Measurements from ENCODE around the gene SMC1B. TPM values are rescaled to one million over a fixed set of nuclear protein-coding genes. Genes with fewer than 3 reads are reported as not detected.

The SMC1B gene, protein sequence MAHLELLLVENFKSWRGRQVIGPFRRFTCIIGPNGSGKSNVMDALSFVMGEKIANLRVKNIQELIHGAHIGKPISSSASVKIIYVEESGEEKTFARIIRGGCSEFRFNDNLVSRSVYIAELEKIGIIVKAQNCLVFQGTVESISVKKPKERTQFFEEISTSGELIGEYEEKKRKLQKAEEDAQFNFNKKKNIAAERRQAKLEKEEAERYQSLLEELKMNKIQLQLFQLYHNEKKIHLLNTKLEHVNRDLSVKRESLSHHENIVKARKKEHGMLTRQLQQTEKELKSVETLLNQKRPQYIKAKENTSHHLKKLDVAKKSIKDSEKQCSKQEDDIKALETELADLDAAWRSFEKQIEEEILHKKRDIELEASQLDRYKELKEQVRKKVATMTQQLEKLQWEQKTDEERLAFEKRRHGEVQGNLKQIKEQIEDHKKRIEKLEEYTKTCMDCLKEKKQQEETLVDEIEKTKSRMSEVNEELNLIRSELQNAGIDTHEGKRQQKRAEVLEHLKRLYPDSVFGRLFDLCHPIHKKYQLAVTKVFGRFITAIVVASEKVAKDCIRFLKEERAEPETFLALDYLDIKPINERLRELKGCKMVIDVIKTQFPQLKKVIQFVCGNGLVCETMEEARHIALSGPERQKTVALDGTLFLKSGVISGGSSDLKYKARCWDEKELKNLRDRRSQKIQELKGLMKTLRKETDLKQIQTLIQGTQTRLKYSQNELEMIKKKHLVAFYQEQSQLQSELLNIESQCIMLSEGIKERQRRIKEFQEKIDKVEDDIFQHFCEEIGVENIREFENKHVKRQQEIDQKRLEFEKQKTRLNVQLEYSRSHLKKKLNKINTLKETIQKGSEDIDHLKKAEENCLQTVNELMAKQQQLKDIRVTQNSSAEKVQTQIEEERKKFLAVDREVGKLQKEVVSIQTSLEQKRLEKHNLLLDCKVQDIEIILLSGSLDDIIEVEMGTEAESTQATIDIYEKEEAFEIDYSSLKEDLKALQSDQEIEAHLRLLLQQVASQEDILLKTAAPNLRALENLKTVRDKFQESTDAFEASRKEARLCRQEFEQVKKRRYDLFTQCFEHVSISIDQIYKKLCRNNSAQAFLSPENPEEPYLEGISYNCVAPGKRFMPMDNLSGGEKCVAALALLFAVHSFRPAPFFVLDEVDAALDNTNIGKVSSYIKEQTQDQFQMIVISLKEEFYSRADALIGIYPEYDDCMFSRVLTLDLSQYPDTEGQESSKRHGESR
- not detected in 2 replicates for polyA plus RNA-seq (2011; rRNA removed)
- polyA plus RNA-seq (2012; cell fraction: cytosol; rRNA removed), result not detected in 2 replicates
- polyA plus RNA-seq (2012; cell fraction: nucleus; rRNA removed), result not detected in 2 replicates
- 0.03 TPM in 1 of 3 replicates, not detected in the others for polyA plus RNA-seq (2017; fragmentation: RNase III; extraction: RNeasy Plus Mini Kit Qiagen cat#74134 plus additional on column Dnase treatment)
- not detected in 2 replicates for polyA minus RNA-seq (2011; rRNA and poly(A)+ RNA removed)

DNA sequence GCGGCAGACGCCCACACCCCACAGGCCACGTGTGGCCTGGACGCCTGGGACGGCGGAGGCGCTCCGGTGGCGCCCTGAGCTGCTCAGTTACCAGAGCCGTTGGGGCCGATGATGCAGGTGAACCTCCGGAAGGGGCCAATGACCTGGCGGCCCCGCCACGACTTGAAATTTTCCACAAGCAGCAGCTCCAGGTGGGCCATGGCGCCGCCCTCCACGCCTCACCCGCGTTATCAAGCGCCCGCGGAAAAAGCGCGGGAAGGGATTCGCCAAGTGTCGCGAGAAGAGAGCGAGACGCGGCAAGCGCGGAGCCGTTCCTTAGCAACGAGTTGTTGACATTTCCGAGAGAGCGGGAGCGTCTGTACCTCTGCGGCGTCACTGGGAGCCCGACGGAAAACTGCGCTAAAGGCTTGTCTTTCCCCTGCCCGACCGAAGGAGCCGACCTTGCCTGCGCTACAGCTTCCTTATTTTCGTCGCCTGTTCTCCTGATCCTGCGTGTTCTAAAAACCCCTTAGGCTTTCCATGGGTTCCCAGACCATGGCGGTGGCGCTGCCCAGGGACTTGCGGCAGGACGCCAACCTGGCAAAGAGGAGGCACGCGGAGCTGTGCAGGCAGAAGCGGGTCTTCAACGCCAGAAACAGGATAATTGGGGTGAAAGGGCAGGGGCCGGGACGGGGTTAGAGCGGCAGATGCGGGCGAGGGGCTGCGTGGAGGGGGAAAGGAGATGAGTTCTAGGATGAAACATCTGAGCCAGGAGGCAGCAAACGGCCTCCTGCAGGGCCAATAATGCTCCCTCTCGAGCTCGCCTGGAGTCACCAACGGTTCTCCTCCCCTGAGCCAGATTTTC lies at the start of gene SMC1B, which contains the start of gene RIBC2:
SMC1B (minus strand) TSS at position 232 of the 844 bp plus-strand sequence; CDS start at position 200, 32 bp downstream.
RIBC2 (plus strand) TSS at position 326 of the 844 bp plus-strand sequence; CDS start at position 520, 194 bp downstream.
- peak within 1 kb of the TSS; percentile 52 for H3K4me3 ChIP-seq
- DNase-seq (ENCODE audit: low read depth in 1 of 2, low spot score in 1 of 2) (peak; percentile 82 to 91), FAIRE-seq (no peak), ATAC-seq (peak; percentile 96 to 97)
- H3K4me2 ChIP-seq, result peak within 1 kb of the TSS; percentile 79
- ChIA-PET POLR2A (no interaction called here), CTCF (interaction anchor here (0.9 to 1.8 kb wide), 3 partner anchors 10 to 49 kb away, joined by 3 read pairs; no protein-coding TSS in a partner anchor)
- 8% methylated on average over 36 of the region's 68 CpGs for WGBS (ENCODE audit: missing lambda C conversion rate)
- peaks cover 9% of the 10 kb centered on the region; the same call in 1 of the 3 replicates for H3K4me1 ChIP-seq
- peak; percentile 54 for TF ChIP-seq TP53 (CRISPR knock-in tag; IDR thresholded peaks at IDR 0.05)
- peak; percentile 59; the same call in 1 of the 2 replicates for TF ChIP-seq RNF2 (IDR thresholded peaks at IDR 0.05; ENCODE audit: borderline replicate concordance, low read depth)
- peak; percentile 19; the same call in 1 of the 2 replicates for TF ChIP-seq FOXS1 (CRISPR knock-in tag; IDR thresholded peaks at IDR 0.05)
- TF ChIP-seq HOXB5 (CRISPR knock-in tag; IDR thresholded peaks at IDR 0.05), result peak; percentile 69
- TF ChIP-seq, protein P1, sequence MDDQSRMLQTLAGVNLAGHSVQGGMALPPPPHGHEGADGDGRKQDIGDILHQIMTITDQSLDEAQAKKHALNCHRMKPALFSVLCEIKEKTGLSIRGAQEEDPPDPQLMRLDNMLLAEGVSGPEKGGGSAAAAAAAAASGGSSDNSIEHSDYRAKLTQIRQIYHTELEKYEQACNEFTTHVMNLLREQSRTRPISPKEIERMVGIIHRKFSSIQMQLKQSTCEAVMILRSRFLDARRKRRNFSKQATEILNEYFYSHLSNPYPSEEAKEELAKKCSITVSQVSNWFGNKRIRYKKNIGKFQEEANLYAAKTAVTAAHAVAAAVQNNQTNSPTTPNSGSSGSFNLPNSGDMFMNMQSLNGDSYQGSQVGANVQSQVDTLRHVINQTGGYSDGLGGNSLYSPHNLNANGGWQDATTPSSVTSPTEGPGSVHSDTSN (IDR thresholded peaks at IDR 0.05), result no peak
- TF ChIP-seq, protein P2, sequence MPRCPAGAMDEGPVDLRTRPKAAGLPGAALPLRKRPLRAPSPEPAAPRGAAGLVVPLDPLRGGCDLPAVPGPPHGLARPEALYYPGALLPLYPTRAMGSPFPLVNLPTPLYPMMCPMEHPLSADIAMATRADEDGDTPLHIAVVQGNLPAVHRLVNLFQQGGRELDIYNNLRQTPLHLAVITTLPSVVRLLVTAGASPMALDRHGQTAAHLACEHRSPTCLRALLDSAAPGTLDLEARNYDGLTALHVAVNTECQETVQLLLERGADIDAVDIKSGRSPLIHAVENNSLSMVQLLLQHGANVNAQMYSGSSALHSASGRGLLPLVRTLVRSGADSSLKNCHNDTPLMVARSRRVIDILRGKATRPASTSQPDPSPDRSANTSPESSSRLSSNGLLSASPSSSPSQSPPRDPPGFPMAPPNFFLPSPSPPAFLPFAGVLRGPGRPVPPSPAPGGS (IDR thresholded peaks at IDR 0.05), result no peak
- peak; percentile 52 for TF ChIP-seq HOXB13 (CRISPR knock-in tag; IDR thresholded peaks at IDR 0.05; ENCODE audit: low read depth)
- 0 out of 2 replicates have a peak, but pooled peaks have one; percentile 52 for TF ChIP-seq HEYL (CRISPR knock-in tag; IDR thresholded peaks at IDR 0.05)
- peak; percentile 47; the same call in 1 of the 2 replicates for TF ChIP-seq PHF8 (IDR thresholded peaks at IDR 0.05; ENCODE audit: borderline replicate concordance, low read depth)
- TF ChIP-seq, protein P3, sequence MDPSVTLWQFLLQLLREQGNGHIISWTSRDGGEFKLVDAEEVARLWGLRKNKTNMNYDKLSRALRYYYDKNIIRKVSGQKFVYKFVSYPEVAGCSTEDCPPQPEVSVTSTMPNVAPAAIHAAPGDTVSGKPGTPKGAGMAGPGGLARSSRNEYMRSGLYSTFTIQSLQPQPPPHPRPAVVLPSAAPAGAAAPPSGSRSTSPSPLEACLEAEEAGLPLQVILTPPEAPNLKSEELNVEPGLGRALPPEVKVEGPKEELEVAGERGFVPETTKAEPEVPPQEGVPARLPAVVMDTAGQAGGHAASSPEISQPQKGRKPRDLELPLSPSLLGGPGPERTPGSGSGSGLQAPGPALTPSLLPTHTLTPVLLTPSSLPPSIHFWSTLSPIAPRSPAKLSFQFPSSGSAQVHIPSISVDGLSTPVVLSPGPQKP (IDR thresholded peaks at IDR 0.05; ENCODE audit: low read depth, low read length), result no peak
- TF ChIP-seq MAX (IDR thresholded peaks at IDR 0.05), result peak; percentile 99
- peak; percentile 72; the same call in 1 of the 2 replicates for TF ChIP-seq GATA3 (IDR thresholded peaks at IDR 0.05; ENCODE audit: borderline replicate concordance)
- peak; percentile 37; the same call in 1 of the 2 replicates for TF ChIP-seq NPAS2 (CRISPR knock-in tag; IDR thresholded peaks at IDR 0.05; ENCODE audit: borderline replicate concordance)
- TF ChIP-seq CHD2 (IDR thresholded peaks at IDR 0.05; ENCODE audit: low read length, partially characterized antibody), result peak; percentile 93
- peak; percentile 93 for TF ChIP-seq REST (IDR thresholded peaks at IDR 0.05)
- no peak for TF ChIP-seq HMGXB4 (CRISPR knock-in tag; IDR thresholded peaks at IDR 0.05; ENCODE audit: borderline replicate concordance)
- TF ChIP-seq, protein P4, sequence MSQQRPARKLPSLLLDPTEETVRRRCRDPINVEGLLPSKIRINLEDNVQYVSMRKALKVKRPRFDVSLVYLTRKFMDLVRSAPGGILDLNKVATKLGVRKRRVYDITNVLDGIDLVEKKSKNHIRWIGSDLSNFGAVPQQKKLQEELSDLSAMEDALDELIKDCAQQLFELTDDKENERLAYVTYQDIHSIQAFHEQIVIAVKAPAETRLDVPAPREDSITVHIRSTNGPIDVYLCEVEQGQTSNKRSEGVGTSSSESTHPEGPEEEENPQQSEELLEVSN (IDR thresholded peaks at IDR 0.05; ENCODE audit: borderline replicate concordance, low read depth), result peak; percentile 100
- no peak for TF ChIP-seq RCOR1 (IDR thresholded peaks at IDR 0.05; ENCODE audit: low read depth, low read length)
- peak in 1 of 2 experiments; percentile 48; a peak in 1 of 5 replicates for TF ChIP-seq JUN (IDR thresholded peaks at IDR 0.05)
- peaks cover 4% of the 10 kb centered on the region; the same call in 1 of the 3 replicates for H3K9me3 ChIP-seq
- peak within 1 kb of the TSS; percentile 61 to 85 for H3K27ac ChIP-seq

Data from A549 (cell line).